Medulla oblongata (tissue), 1 donor: ENCODE results near the gene RAB34.

Source experiments
- DNase-seq: peaks from one replicate; pipeline ENCODE4 v3.0.0-alpha.2; 2015; ENCODE audit errors: extremely low spot score

RAB34 gene

GRCh38 chr17:28675980-28676379 lies 41.7 kb downstream of the RAB34 start:
- DNase-seq = no peak

- DNase-seq = no peak
Measured at GRCh38 chr17:28675490-28675889, 42.2 kb downstream of the RAB34 start.

GRCh38 chr17:28669918-28670317 lies 47.8 kb downstream of the RAB34 start:
- no peak for DNase-seq

- DNase-seq = no peak
Measured at GRCh38 chr17:28667870-28668269, 49.8 kb downstream of the RAB34 start.

- no peak for DNase-seq
Measured at GRCh38 chr17:28665994-28666393, 51.7 kb downstream of the RAB34 start.
